ENCODE results near the gene PCDHGB7.
"Not testable (repeated sequence)": the region's sequence is repeated elsewhere in the genome, so short reads cannot be mapped to it uniquely, and the experiment has no call there.

The PCDHGB7 gene

DNA sequence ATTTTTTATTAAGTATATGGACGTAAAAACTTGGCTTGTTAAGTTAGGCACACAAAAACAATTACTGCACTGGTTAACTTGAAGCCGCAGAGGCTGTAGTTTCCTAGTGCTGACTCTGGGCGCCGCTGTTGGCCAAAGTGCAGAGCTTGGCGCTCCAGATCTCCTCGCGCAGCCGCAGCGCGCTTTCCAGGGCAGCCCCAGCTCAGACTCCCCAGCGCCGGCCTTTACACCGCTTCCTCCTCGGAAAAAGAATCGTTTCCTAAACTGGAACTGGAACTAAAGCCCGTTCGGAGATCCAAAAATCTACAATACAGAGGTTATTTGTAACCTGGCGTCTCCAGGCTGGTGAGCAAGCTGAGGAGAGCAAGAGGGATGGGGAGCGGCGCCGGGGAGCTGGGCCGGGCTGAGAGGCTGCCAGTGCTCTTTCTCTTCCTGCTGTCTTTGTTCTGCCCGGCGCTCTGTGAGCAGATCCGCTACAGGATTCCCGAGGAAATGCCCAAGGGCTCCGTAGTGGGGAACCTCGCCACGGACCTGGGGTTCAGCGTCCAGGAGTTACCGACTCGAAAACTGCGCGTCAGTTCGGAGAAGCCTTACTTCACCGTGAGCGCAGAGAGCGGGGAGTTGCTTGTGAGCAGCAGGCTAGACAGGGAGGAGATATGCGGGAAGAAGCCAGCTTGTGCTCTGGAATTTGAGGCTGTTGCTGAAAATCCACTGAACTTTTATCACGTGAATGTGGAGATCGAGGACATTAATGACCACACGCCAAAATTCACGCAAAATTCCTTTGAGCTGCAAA, 19.5 kb upstream of the PCDHGB7 start, which contains the start of gene PCDHGB5:
Gene PCDHGB5 (plus strand): TSS at position 192 of the 796 bp plus-strand sequence. CDS start 181 bp downstream, at position 373.
- DNase-seq: not testable (repeated sequence)

DNA sequence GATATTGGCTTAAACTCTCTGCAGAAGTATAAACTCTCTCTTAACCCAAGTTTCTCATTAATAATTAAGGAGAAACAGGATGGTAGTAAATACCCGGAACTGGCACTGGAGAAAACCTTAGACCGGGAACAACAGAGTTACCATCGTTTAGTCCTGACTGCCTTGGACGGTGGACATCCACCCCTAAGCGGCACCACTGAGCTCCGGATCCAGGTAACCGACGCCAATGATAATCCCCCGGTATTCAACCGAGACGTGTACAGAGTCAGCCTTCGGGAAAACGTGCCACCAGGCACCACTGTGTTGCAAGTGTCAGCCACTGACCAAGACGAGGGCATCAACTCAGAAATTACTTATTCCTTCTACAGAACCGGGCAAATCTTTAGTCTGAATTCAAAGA, 18.9 kb upstream of the PCDHGB7 start:
- DNase-seq: no peak

DNA sequence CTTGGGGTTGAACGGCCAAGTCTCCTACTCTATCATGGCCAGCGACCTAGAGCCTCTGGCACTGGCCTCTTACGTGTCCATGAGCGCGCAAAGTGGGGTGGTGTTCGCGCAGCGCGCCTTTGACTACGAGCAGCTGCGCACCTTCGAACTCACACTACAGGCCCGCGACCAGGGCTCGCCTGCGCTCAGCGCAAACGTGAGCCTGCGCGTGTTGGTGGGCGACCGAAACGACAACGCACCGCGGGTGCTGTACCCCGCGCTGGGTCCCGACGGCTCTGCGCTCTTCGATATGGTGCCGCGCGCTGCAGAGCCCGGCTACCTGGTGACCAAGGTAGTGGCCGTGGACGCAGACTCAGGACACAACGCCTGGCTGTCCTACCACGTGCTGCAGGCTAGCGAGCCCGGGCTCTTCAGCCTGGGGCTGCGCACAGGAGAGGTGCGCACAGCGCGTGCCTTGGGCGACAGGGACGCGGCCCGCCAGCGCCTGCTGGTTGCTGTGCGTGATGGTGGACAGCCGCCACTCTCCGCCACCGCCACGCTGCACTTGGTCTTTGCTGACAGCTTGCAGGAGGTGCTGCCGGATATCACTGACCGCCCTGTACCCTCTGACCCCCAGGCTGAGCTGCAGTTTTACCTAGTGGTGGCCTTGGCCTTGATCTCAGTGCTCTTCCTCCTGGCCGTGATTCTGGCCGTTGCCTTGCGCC, 17.8 kb upstream of the PCDHGB7 start:
- DNase-seq: no peak

DNA sequence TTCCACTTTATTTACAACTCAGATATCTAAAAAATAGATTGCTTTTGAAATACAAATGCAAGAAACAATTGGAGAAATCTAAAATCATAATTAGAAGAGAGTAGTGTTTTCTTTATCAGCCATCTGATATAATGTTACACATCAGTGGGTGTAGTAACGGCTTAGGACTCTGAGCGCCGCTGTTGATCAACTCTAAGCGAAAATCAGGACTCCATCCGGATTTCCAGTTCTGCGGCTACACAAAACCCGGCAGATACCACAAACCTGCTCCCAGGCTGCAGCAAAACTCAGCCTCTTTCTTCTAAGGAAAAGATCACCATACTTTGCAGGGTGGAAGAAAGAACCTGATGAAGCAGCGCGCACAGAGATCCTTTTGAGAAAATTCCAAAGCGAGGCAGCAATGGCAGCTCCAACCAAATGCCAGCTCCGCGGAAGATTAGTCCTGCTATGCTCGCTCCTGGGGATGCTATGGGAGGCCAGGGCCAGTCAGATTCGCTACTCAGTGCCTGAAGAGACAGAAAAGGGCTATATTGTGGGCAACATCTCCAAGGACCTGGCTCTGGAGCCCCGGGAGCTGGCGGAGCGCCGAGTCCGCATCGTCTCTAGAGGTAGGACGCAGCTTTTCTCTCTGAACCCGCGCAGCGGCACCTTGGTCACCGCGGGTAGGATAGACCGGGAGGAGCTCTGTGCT, 14.8 kb upstream of the PCDHGB7 start, which contains the start of gene PCDHGA9:
Gene PCDHGA9 (plus strand): TSS at position 226 of the 691 bp plus-strand sequence. CDS start 175 bp downstream, at position 401.
- no peak for DNase-seq

DNA sequence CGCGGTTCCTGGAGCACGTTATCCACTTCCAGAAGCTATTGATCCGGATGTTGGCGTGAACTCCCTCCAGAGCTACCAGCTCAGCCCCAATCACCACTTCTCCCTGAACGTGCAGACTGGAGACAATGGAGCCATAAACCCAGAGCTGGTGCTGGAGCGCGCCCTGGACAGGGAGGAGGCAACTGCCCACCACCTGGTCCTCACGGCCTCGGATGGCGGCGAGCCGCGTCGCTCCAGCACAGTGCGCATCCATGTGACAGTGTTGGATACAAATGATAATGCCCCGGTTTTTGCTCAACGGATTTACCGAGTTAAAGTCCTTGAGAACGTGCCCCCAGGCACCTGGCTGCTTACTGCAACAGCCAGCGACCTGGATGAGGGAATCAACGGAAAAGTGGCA, 14.1 kb upstream of the PCDHGB7 start:
- no peak for DNase-seq

DNA sequence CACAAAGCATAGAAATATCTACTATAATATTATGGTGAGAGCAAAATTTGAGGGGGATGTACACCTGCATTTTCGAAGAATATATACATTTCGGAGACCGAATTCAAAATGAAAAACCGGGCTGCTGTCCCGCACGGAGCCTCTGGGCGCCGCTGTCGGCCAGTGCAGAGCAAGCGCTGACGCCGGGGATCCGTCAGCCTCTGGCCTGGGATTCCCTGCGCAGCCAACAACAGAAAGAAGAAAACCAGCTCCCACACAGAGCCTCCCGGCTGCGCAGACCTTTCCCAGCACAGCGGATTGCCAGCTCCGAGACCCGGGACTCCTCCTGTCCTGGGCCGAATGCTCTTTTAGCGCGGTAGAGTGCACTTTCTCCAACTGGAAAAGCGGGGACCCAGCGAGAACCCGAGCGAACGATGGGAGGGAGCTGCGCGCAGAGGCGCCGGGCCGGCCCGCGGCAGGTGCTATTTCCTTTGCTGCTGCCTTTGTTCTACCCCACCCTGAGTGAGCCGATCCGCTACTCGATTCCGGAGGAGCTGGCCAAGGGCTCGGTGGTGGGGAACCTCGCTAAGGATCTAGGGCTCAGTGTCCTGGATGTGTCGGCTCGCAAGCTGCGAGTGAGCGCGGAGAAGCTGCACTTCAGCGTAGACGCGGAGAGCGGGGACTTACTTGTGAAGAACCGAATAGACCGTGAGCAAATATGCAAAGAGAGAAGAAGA, 9.5 kb upstream of the PCDHGB7 start, which contains the start of gene PCDHGB6:
Gene PCDHGB6 (plus strand): TSS at position 232 of the 716 bp plus-strand sequence. CDS start 182 bp downstream, at position 414.
- peak; percentile 72 for DNase-seq

DNA sequence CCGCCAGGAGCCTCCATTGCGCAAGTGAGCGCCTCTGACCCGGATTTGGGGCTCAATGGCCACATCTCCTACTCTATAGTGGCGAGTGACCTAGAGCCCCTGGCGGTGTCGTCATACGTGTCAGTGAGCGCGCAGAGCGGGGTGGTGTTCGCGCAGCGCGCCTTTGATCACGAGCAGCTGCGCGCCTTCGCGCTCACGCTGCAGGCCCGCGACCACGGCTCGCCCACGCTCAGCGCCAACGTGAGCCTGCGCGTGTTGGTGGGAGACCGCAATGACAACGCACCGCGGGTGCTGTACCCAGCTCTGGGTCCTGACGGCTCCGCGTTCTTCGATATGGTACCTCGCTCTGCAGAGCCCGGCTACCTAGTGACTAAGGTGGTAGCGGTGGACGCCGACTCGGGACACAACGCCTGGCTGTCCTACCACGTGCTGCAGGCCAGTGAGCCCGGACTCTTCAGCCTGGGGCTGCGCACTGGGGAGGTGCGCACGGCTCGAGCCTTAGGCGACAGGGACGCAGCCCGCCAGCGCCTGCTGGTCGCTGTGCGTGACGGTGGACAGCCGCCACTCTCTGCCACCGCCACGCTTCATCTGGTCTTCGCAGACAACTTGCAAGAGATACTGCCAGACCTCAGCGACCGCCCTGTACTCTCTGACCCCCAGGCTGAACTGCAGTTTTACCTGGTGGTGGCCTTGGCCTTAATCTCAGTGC, 7.7 kb upstream of the PCDHGB7 start:
- no peak for DNase-seq

DNA sequence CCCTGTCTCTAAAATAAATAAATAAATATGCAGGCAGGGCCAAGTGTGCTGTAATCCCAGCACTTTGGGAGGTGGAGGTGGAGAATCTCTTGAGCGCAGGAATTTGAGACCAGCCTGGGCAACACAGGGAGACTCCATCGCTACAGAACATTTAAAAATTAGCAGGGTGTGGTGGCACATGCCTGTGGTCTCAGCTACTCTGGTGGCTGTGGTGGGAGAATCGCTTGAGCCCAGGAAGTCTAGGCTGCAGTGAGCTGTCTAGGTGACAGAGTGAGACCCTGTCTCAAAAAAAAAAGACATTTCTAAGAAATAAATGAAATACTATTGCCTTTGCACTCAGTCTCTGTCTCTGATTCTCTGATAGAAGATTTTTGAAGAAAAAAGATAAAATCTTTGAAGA, 5.9 kb upstream of the PCDHGB7 start:
- no peak for DNase-seq

DNA sequence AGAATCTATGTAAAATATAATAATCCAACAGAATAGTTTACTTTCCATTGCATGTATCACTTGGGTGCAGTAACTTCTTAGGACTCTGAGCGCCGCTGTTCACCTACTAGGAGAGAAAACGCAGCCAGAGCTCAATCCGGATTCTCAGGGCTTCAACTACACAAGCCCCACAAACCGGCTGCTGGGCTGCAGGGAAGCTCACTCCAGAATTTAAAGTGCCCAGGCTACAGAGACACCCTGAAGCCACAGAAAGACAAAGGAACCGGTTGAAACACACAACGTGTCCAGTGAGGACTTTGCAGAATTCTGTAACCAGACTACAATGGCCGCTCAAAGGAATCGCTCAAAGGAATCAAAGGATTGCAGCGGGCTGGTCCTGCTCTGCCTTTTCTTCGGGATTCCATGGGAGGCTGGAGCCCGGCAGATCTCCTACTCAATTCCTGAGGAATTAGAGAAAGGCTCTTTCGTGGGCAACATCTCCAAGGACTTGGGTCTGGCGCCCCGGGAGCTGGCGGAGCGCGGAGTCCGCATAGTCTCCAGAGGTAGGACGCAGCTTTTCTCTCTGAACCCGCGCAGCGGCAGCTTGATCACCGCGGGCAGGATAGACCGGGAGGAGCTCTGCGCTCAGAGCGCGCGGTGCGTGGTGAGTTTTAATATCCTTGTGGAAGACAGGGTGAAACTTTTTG, 4.5 kb upstream of the PCDHGB7 start, which contains the start of gene PCDHGA10:
Gene PCDHGA10 (plus strand): TSS at position 134 of the 686 bp plus-strand sequence. CDS start 189 bp downstream, at position 323.
- DNase-seq: peak; percentile 39

DNA sequence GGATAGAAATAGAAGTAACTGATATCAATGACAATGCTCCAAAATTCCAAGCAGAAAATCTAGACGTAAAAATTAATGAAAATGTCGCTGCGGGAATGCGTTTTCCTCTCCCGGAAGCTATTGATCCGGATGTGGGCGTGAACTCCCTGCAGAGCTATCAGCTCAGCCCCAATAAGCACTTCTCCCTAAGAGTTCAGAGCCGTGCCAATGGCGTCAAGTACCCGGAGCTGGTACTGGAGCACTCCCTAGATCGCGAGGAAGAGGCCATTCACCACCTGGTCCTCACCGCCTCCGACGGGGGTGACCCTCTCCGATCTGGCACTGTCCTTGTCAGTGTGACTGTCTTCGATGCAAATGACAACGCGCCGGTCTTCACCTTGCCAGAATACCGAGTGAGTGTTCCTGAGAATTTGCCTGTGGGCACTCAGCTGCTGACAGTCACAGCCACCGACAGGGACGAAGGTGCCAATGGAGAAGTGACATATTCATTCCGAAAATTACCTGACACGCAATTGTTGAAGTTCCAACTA, 3.9 kb upstream of the PCDHGB7 start:
- no peak for DNase-seq

DNA sequence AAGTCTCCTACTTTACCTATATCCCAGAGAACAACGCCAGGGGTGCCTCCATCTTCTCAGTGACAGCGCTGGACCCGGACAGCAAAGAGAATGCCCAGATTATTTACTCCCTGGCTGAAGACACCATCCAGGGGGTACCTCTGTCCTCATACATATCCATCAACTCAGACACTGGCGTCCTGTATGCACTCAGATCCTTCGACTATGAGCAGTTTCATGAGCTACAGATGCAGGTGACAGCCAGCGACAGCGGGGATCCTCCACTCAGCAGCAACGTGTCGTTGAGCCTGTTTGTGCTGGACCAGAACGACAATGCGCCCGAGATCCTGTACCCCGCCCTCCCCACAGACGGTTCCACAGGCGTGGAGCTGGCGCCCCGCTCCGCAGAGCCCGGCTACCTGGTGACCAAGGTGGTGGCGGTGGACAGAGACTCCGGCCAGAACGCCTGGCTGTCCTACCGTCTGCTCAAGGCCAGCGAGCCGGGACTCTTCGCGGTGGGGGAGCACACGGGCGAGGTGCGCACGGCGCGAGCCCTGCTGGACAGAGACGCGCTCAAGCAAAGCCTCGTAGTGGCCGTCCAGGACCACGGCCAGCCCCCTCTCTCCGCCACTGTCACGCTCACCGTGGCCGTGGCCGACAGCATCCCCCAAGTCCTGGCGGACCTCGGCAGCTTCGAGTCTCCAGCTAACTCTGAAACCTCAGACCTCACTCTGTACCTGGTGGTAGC, 2.8 kb upstream of the PCDHGB7 start:
- not testable (repeated sequence) for DNase-seq

DNA sequence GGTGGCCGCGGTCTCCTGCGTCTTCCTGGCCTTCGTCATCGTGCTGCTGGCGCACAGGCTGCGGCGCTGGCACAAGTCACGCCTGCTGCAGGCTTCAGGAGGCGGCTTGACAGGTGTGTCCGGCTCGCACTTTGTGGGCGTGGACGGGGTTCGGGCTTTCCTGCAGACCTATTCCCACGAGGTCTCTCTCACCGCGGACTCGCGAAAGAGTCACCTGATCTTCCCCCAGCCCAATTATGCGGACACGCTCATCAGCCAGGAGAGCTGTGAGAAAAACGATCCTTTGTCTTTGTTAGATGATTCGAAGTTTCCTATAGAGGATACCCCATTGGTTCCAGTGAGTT, 2.2 kb upstream of the PCDHGB7 start:
- DNase-seq: not testable (repeated sequence)

DNA sequence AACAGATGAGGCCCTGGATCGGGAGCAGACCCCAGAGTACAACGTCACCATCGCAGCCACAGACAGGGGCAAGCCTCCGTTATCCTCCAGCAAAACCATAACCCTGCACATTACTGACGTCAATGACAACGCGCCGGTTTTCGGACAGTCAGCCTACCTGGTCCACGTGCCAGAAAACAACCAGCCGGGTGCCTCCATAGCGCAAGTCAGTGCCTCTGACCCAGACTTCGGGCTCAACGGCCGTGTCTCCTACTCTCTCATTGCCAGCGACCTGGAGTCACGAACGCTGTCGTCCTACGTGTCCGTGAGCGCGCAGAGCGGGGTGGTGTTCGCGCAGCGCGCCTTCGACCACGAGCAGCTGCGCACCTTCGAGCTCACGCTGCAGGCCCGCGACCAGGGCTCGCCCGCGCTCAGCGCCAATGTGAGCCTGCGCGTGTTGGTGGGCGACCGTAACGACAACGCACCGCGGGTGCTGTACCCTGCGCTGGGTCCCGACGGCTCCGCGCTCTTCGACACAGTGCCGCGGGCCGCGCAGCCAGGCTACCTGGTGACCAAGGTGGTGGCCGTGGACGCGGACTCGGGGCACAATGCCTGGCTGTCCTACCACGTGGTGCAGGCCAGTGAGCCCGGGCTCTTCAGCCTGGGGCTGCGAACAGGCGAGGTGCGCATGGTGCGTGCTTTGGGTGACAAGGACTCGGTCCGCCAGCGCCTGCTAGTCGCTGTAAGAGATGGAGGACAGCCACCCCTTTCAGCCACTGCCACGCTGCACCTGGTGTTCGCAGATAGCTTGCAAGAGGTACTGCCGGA, 1.8 kb downstream of the PCDHGB7 start:
- DNase-seq: no peak

DNA sequence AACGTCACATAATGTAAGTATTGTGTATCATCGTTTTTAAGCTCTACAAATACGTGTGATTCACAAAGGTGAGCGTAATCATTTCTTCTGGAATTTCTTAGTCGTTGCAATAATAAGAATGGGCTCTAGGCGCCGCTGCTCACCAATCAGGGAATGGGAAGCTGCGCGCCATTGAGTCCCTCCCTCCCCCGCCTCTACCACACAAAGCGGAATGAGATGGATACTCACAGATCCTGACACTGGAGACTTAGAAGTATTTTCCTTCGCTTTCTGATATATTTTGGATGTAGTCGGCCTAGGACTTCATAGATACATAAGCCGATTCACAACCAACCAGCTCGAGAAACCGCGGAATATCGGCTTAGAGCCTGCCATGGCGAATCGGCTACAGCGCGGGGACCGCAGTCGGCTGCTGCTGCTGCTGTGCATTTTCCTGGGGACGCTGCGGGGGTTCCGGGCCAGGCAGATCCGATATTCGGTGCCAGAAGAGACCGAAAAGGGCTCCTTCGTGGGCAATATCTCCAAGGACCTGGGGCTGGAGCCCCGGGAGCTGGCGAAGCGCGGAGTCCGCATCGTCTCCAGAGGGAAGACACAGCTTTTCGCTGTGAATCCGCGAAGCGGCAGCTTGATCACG, 3.5 kb downstream of the PCDHGB7 start, which contains the start of gene PCDHGA11:
Gene PCDHGA11 (plus strand): TSS at position 197 of the 634 bp plus-strand sequence. CDS start 177 bp downstream, at position 374.
- DNase-seq: peak; percentile 69

DNA sequence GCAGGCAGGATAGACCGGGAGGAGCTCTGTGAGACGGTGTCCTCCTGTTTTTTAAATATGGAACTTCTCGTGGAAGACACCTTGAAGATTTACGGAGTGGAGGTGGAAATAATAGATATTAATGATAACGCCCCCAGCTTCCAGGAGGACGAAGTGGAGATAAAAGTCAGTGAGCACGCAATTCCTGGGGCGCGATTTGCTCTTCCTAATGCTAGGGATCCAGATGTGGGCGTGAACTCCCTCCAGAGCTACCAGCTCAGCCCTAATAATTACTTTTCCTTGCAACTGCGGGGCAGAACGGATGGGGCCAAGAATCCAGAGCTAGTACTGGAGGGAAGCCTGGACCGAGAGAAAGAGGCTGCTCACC, 4.0 kb downstream of the PCDHGB7 start:
- no peak for DNase-seq

DNA sequence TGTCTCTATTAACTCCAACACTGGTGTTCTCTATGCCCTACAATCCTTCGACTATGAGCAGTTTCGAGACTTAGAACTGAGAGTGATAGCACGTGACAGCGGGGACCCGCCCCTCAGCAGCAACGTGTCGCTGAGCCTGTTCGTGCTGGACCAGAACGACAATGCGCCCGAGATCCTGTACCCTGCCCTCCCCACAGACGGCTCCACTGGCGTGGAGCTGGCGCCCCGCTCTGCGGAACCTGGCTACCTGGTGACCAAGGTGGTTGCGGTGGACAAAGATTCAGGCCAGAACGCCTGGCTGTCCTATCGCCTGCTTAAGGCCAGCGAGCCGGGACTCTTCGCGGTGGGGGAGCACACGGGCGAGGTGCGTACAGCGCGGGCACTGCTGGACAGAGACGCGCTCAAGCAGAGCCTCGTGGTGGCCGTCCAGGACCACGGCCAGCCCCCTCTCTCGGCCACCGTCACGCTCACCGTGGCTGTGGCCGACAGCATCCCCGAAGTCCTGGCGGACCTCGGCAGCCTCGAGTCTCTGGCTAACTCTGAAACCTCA, 5.3 kb downstream of the PCDHGB7 start:
- DNase-seq: no peak

DNA sequence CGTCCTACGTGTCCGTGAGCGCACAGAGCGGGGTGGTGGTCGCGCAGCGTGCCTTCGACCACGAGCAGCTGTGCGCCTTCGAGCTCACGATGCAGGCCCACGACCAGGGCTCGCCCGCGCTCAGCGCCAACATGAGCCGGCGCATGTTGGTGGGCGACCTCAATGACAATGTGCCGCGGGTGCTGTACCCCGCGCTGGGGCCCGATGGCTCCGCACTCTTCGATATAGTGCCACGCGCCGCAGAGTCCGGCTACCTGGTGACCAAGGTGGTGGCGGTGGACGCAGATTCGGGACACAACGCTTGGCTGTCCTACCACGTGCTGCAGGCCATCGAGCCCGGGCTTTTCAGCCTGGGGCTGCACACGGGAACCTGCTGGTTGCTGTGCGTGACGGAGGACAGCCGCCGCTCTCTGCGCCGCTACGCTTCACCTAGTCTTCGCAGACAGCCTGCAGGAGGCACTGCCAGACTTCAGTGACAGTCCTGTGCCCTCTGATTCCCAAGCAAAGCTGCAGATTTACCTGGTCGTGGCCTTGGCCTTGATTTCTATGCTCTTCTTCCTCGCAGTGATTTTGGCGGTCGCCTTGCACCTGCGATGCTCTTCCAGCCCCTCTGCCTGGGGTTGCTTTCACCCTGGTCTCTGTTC, 10.4 kb downstream of the PCDHGB7 start:
- DNase-seq: no peak
